Activated T-cell treated with anti-CD3 and anti-CD28 coated beads, Interleukin-2, amount 50 U/mL, for 48 hours (primary cell): Measurements from ENCODE around the gene HSD17B8.

Source experiments
- DNase-seq, 2 experiments: peaks; one replicate each; pipeline ENCODE4 v3.0.0-alpha.2; 2020

The HSD17B8 gene

DNA sequence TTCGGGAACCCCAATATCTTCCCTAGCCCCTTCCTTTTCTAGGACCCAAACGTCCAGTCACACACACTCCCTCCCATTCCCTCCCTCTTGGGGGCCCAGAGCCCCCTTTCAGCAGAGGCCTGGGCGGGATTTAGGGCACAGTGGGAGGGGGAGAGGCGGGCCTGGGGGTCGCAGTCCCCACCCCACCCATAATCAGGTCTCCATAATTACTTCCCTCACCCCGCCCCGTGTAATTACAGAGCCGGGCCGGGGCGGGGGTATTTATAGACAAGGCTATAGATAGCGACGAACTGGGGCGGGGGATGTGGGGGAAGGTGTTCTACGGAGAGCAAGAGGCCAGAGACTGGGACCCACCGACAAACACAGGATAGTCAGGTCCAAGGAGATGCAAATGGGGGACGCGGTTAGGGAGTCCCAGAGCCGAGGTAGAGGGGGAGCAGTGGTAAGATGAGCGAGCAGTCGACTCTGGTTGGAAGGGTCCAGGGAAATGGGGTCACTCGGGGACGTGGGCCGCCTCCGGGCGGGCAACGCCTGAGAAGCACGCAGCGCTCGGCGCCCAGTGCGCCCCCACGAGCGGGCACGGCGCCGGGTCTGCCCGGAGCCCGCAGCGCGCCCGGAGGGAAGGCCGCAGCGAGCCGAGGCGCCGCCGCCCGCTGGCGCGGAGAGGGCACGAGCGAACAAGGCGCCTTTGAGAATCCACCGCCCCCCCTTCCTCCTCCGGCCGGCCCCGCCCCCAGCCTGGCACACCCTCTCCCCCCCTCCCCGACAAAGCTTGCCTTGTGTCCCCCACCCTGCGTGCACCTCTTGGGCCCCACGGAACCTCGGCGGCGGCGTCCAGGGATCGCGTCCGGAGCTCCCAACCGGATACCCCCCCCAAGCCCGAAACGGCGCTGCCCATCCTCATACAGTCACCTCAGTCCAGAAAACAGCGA lies 11.5 kb upstream of the HSD17B8 start:
- DNase-seq: peak in 1 of 2 experiments; percentile 47

- no peak for DNase-seq
Measured at GRCh38 chr6:33193619-33194018, 10.8 kb upstream of the HSD17B8 start.

DNA sequence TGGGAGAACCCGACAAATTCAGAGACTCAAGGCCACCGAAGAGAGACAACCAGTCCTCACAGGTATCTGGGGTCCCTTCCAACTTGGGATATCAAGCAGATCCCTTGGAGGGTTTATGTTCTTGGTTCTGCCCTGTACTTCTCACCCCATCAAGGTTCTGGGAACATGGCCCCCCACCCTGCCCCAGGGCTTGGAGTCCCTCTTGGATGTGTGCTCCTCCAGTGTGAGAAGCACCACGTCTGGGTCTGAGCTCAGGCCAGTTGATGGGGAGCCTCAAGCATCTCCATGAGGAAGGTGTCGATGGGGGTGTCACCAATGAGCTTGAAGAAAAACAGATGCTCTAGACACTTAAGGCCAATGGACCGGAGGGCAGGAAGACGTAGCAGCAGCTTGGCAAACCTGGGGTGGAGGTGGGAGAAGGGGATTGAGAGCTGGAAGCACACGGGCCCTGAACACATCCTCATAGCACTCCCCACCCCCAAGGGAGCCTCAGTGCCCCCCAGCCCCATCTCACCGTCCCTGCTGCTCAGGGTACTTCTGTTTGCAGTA lies 9.9 kb upstream of the HSD17B8 start:
- no peak for DNase-seq

DNA sequence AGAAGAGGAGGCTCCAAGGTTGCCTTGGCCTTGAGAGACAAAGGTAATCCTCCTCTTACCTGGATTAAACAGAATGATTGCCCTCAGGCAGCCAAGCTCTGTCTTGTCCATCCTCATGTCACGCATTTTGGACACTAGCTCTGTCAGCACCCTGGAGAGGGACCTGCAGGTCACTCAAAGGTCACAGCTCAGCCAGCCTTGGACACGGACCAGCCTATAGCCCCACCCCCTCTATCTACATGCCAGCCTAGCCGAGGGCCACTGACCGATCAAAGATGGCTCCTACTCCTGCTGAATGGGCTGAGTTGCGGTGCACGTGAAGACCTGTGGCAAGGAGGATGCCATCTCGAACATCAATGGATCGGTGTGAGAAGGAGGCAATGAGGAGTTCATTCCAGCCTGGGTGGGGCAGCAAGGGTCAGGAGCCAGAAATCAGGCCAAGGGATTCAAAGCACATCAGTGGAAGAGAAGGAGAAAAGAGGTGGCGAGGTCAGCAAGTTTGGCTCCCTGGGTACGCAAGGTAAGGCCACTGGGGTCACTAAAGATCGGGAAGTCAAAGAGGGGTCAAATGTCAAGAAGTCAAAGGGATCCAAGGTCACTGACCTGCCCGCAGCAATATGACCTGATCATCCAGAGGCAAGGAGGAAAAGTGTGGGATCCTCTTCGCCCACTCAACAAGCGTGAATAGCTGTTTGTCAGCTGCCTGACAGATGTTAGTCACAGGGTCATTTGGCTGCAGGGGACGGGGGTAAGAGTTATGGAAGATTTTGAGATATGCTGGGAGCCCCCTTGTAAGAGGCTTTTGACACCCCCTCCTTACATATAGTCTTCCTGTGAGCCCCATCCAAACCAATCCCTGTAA lies 8.9 kb upstream of the HSD17B8 start:
- DNase-seq: no peak

DNA sequence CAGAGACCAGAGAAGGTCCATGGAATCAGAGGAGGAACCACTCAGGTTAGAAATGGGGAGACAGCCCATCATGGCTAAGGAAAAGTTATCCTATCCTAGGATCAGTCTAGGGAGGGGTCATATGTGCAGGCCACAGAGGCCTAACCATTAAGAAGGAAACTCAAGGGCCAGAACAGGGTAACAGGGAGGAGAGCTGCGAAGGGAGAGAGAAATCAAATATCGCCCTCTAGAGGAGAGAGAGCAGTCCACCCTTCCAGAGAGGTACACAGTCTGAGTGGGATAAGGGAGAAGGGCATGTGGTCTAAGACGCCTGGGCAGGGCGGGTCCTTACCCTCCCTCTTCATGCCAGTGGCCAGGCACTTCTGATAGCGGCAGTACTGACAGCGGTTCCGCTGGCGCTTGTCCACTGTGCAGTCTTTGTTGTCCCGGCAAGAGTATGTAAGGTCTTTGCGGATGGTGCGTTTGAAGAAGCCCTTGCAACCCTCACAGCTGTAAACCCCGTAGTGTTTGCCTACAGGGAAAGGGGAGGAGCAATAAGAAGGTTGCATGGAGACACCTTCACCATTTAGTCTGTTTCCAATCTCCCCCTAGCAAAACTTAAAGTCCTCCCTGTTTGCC lies 6.9 kb upstream of the HSD17B8 start:
- DNase-seq: peak in 1 of 2 experiments; percentile 54

- DNase-seq: no peak
Measured at GRCh38 chr6:33198159-33198852, 6.1 kb upstream of the HSD17B8 start.

GRCh38 chr6:33198853-33199436 lies 5.5 kb upstream of the HSD17B8 start:
- DNase-seq: no peak

DNA sequence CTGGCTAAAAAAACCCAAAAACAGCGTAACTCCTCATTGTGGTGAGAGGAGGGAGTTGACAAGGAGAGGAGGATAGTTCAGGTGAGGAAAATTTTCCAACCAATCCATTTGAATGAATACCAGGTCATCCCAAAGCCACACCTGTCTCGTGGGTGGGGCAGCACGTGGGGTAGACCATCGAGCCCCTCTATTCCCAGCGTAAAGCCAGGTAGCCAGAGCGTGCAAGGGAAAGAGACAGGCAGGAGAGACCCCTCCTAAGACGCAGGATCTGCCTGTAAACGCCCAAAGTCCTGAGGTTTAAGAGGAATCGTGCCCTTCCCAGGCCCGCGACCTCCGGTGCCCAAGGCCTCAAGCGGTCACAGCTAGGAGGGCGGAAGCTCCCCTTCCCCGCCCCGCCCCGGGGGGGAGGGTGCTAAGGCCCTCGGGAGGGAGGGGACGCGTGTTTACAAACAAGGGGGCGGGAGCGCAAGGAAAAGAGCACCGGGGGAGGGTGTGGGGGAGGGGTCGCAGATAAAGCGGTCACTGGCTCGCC lies 4.7 kb upstream of the HSD17B8 start:
- DNase-seq: peak; percentile 84 to 85

- DNase-seq: peak; percentile 99
Measured at GRCh38 chr6:33200219-33201146, 4.0 kb upstream of the HSD17B8 start, which contains the start of the genes RXRB and SLC39A7. Gene RXRB (minus strand): TSS chr6:33200665. CDS start chr6:33200476, 189 bp downstream. Gene SLC39A7 (plus strand): TSS chr6:33200867. CDS start chr6:33201246, 379 bp downstream.

DNA sequence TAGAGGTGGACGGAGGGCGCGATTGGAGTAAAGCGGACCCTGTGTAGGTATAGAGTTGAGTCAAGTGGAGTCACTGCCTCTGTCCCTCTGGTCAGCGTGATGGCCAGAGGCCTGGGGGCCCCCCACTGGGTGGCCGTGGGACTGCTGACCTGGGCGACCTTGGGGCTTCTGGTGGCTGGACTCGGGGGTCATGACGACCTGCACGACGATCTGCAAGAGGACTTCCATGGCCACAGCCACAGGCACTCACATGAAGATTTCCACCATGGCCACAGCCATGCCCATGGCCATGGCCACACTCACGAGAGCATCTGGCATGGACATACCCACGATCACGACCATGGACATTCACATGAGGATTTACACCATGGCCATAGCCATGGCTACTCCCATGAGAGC lies 3.3 kb upstream of the HSD17B8 start:
- no peak for DNase-seq

GRCh38 chr6:33201935-33202334 lies 2.5 kb upstream of the HSD17B8 start:
- no peak for DNase-seq

GRCh38 chr6:33202799-33203198 lies 1.7 kb upstream of the HSD17B8 start:
- DNase-seq: no peak

DNA sequence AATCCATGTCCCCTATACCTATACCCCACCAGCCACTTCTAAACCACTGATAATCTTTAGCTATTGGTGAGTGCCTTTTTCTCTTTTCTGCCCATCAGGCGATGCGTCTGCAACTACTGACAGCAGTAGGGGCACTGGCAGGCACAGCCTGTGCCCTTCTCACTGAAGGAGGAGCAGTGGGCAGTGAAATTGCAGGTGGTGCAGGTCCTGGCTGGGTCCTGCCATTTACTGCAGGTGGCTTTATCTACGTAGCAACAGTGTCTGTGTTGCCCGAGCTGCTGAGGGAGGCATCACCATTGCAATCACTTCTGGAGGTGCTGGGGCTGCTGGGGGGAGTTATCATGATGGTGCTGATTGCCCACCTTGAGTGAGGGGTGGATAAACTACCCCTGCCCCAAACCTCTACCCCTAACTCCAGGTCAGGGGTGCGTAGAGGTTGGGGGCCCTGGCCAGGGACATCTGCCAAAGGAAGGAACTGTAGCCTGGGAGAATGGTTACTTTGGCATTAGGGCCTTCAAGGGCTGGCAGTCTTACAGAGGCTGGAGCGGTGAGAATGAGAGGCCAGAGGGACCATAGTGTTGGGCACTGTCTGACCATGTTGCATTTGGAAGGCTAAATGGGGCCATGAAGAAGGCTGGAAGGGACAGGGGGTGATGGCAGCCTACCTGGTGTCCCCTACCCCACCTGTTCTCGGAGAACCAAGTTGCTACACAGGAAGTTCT lies 851 bp upstream of the HSD17B8 start:
- no peak for DNase-seq

DNA sequence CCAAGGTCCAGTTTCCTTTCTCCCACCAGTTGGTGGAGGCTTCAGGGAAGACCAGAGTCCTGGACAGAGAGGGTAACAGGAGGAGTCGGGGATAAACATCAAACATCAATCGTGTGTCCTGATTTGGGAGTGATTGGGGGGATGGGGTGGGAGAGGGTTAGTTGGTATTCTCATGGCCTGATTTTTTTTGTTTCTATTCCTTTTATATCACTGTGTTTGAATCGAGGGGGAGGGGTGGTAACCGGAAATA lies 365 bp upstream of the HSD17B8 start:
- no peak for DNase-seq

DNA sequence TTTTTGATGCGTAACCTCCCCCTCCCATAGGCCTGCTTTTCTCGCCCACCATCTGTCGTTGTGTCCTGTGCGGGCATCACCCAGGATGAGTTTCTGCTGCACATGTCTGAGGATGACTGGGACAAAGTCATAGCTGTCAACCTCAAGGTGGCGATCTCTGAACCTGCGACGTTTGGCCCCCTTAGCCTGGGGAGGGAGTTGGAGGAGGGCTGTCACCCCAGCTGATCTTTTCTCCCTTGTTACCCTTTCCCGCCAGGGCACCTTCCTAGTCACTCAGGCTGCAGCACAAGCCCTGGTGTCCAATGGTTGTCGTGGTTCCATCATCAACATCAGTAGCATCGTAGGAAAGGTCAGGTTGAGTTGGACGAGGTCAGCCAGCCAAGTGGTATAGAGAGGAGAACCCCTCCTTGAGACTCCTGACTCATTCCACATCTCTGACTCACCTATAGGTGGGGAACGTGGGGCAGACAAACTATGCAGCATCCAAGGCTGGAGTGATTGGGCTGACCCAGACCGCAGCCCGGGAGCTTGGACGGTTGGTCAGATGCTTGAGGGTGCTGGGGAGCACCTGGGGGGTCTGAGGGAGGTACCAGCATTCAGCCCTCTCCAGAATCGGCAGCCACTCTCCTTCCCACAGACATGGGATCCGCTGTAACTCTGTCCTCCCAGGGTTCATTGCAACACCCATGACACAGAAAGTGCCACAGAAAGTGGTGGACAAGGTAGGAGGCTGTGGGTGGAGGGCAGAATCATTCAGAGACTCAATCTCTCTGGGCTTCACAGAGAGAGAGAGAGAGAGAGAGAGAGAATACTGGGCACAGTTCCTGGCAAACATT lies 954 bp downstream of the HSD17B8 start:
- DNase-seq: peak; percentile 81 to 83

DNA sequence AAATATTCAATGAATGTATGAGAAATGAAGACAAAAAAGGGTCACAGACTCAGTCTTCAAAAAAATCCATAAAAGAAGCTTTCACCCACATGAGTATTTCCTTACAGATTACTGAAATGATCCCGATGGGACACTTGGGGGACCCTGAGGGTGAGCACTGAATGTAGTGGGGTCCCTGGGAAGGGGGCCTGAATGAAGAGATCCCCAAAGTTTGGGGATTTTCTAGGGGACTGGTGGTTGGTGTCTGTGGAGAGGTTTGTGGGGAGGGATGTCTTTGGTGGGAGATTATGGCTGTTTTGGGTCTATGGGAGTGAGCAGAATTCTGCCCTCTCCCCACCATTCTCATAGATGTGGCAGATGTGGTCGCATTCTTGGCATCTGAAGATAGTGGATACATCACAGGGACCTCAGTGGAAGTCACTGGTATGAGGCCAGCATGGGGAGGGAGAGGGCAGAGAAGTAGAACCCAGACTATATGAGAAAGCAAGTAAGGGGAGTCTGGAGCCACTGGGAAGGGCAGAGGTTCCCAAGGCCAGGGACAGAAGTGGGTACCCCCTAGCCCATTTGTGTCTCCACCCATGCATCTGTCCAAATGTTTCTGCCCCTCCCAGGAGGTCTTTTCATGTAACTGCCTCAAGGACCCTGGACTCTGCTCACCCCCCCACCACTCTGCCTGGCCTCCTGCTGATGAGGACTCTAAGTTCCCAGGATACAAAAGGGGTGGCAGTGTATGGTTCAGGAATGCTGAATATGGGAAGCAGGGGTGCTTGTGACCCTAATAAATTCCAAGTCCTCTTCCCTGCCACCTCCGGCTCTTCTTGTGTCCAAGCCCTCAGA lies 1.8 kb downstream of the HSD17B8 start:
- DNase-seq: peak in 1 of 2 experiments; percentile 47

DNA sequence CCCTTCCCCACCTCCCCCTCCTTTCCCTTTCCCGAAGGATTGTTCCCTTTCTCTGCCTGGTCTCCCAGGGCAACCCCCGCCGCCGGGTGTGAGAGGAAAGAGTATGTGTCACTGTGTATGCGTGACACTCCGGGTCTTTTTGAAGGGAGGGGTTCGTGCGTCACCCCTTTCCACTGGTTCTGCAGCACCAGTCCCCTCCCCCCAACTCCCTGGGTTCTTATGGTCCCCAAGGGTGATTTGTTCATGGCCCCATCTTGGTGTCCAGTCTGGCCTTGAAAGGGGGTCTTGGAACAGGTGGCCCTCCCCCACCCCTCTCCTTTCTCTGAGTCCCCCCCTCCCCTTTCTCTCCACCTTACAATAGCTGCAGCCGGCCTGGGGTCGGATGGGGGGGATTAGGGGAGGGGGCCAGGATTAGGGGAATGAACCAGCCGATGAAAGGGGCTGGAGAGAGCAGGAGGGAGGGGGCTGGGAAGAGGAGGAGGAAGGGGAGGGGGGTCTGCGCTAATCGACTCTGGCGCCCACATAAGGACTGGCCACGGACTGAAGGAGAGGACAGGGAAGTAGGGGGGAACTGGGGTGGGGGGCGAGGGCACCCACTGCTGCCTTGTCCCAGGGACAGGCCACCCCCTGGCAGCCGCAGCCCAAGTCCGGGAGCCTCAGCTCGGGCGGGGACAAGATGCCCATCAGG lies 2.6 kb downstream of the HSD17B8 start:
- no peak for DNase-seq
